ES-I3 (cell line): Measurements from ENCODE around the gene BLID.

Experiments used
- H3K36me3 ChIP-seq: 2 replicates; pipeline ENCODE4 v1.6.1; 2013; ENCODE audit warnings: mild to moderate bottlenecking, low read length, control low read depth, moderate library complexity; ENCODE audit not compliant: insufficient read depth
- H3K4me1 ChIP-seq: 2 replicates; pipeline ENCODE4 v1.6.1; 2013; ENCODE audit warnings: mild to moderate bottlenecking, control low read depth, low read length; ENCODE audit not compliant: insufficient read depth
- H3K9ac ChIP-seq: 2 replicates; pipeline ENCODE4 v1.6.1; 2013; ENCODE audit warnings: low read depth, mild to moderate bottlenecking, low read length, moderate library complexity
- H3K9me3 ChIP-seq: 2 replicates; pipeline ENCODE4 v1.6.1; 2013; ENCODE audit warnings: mild to moderate bottlenecking, low read length, moderate library complexity; ENCODE audit not compliant: control insufficient read depth, insufficient read depth

The BLID gene

GRCh38 chr11:122105044-122105758, 10.8 kb downstream of the BLID start:
- Histone ChIP-seq H3K9ac (no peak overlapping the region), H3K36me3 (no peaks in the 10 kb centered on the region), H3K9me3 (no peaks in the 10 kb centered on the region), H3K4me1 (peaks cover 4% of the 10 kb centered on the region; the same call in 1 of the 2 replicates)

DNA sequence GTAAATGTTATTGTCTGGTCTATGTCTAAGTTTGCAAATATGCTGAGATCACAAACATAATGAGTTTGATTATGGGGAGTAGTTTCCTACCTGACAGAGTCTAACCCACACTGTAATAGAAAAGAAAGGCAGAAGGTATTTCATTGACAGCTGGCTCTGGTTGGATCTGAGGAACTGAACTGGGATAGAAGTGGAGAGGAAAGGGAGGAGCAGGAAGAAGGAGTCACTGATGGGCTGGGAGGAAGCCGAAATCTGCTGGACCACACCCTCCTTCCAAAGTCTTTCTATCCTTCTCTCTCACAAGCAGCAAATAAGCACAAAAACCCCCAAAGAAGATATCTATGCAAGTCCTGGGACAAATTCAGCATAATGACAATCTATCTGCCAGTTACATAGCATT, 11.7 kb downstream of the BLID start:
- H3K36me3 ChIP-seq: no peaks in the 10 kb centered on the region

GRCh38 chr11:122103726-122104125, 12.3 kb downstream of the BLID start:
- H3K36me3 ChIP-seq: no peaks in the 10 kb centered on the region
- H3K9ac ChIP-seq: no peak overlapping the region
- H3K9me3 ChIP-seq: no peaks in the 10 kb centered on the region
- H3K4me1 ChIP-seq: peaks cover 4% of the 10 kb centered on the region; the same call in 1 of the 2 replicates

More for the DNA sequence above, 11.7 kb downstream of the BLID start:
- Histone ChIP-seq H3K9ac (no peak overlapping the region), H3K9me3 (no peaks in the 10 kb centered on the region), H3K4me1 (peaks cover 4% of the 10 kb centered on the region; the same call in 1 of the 2 replicates)

GRCh38 chr11:122103321-122103720, 12.7 kb downstream of the BLID start:
- H3K9ac ChIP-seq: no peak overlapping the region
- no peaks in the 10 kb centered on the region for H3K36me3 ChIP-seq
- peaks cover 4% of the 10 kb centered on the region; the same call in 1 of the 2 replicates for H3K4me1 ChIP-seq
- no peaks in the 10 kb centered on the region for H3K9me3 ChIP-seq

DNA sequence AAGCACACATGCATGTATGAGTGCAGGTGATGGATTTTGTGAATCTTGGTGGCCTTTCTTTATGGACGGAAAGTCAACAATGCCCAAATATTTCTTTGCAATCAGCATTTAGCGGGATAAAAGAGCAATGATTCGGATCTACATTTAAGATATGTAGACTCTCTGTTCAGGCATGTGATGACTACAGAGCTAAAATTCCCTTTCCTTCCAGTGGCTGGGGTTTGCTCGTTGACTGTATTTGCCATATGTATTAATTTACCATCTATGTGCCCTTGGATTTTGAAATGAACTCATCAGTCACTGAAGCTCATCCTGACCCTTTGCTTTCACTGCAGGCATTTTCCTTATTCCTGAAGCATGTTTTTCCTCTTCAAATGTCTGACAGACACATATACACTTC, 13.6 kb downstream of the BLID start:
- H3K4me1 ChIP-seq: peaks cover 9% of the 10 kb centered on the region
- H3K36me3 ChIP-seq: no peaks in the 10 kb centered on the region
- no peak overlapping the region for H3K9ac ChIP-seq
- no peaks in the 10 kb centered on the region for H3K9me3 ChIP-seq

DNA sequence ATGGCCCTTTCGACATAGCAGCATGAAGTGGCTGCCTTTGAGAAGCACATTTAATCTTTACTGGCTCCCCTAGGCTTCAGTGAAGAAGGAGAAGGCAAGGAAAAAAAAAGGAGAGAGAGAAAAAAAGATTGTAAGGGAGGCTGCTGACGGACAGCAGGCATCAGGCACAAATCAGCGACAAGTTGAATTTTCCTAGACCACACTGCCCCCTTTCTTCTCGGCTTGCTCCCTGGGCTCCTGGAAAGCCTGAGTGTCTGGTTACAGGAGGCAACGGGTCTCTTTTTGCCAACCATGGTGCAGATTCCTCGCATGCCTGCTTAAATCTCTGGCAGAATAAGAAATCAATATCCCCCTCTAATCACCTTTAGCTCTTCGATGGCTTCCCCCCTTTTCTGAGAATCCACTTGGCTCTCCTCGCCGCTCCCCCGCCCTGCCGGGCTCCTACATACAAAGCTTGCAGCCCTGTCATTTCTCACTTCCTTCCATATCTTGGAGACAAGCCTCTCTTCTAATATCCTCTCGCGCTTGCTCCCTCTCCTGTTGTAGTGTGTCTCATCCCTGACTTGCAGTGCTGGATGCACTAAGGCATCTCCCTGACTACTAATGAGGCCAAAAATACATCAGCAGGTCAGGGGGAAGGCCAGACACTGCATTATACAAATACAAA, 14.3 kb downstream of the BLID start:
- H3K36me3 ChIP-seq: no peaks in the 10 kb centered on the region
- H3K9ac ChIP-seq: peak overlapping the region; percentile 52
- H3K9me3 ChIP-seq: no peaks in the 10 kb centered on the region
- H3K4me1 ChIP-seq: peaks cover 12% of the 10 kb centered on the region

DNA sequence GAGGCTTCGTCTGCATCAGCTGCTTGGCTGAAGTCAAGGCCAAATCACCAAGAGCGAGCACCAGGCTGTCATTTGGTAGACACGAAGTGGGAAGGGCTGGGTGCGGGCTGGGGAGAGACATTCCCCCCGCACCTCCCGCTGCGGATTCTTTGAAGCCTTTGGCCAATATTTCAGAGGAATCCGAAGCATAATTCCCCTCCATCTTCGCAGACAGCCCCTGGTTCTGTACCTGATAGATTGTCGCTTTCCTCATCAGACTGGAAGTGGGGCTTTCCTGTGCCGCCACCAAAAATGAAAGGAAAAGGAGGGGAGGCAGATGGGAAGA, 15.3 kb downstream of the BLID start:
- no peaks in the 10 kb centered on the region for H3K36me3 ChIP-seq
- H3K4me1 ChIP-seq: peaks cover 12% of the 10 kb centered on the region
- H3K9ac ChIP-seq: peak overlapping the region; percentile 52
- no peaks in the 10 kb centered on the region for H3K9me3 ChIP-seq

DNA sequence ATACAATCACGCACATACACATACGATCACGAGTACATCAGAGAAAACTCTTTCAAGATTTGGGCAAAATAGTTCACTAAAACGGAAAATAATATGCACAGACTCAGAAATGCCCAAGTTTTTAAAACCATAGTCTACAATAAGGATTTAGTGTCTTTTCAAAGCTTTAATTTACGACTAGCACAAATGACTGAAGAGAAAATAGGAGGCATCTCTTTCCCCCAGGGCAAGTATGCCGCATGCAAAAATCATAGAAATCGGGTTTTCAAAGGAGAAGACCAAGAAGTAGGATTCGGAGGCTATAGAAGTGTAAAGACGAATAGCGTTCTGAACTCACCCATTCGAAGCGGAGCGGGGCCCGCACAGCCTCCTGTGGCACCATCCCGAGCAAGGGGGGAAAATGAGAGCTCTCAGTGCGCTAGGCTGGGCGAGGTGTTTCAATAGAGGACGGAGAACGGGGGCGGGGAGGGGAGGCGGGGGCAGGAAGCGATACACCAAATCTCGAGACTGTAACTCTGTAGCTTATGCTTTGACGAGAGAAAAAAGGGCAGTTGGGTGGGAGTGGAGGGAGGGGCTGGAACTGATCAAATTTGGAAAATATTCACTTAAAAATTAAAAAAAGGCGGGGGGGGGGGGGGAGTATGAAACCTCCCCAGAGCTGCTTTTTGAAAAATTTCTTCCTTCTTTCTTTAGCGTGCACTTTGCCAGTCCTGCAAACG, 15.8 kb downstream of the BLID start:
- Histone ChIP-seq H3K9ac (peak overlapping the region; percentile 52), H3K9me3 (no peaks in the 10 kb centered on the region), H3K4me1 (peaks cover 12% of the 10 kb centered on the region), H3K36me3 (no peaks in the 10 kb centered on the region)

DNA sequence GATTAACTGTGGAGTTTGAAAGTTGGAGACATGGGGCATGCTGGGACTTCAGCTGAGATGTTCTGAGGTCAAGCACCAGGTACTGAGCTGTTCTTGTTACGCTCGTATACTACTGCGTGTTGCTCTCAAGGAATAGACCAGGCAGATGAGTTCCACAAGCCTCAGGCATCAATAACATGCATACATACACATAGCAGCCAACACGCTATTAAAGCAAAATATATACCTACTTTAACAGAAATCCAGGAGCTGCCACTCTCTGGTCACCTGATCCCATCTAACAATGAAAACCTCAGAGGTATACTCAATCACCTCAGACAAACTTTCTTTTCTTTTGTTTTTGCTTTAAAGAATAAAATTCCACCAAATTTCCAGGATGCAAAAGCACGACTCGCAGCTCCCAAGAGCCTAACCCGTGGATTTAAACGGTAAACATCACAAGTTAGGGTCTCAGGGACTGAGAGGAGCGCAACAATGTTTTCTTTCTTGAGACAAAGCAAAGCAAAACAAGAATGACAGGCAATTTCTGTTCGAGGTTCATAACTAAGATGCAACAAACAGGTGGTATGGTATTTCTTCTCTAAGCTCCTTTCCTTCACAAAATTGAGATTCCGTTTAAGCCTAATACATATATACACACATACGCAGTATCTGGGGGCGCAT, 16.5 kb downstream of the BLID start:
- H3K9me3 ChIP-seq: no peaks in the 10 kb centered on the region
- peak overlapping the region; percentile 52 for H3K9ac ChIP-seq
- H3K4me1 ChIP-seq: peaks cover 12% of the 10 kb centered on the region
- H3K36me3 ChIP-seq: no peaks in the 10 kb centered on the region

- peaks cover 12% of the 10 kb centered on the region for H3K4me1 ChIP-seq
- H3K9ac ChIP-seq: no peak overlapping the region
- H3K36me3 ChIP-seq: no peaks in the 10 kb centered on the region
- no peaks in the 10 kb centered on the region for H3K9me3 ChIP-seq
These were observed 17.6 kb downstream of the BLID start for GRCh38 chr11:122098261-122098980.

DNA sequence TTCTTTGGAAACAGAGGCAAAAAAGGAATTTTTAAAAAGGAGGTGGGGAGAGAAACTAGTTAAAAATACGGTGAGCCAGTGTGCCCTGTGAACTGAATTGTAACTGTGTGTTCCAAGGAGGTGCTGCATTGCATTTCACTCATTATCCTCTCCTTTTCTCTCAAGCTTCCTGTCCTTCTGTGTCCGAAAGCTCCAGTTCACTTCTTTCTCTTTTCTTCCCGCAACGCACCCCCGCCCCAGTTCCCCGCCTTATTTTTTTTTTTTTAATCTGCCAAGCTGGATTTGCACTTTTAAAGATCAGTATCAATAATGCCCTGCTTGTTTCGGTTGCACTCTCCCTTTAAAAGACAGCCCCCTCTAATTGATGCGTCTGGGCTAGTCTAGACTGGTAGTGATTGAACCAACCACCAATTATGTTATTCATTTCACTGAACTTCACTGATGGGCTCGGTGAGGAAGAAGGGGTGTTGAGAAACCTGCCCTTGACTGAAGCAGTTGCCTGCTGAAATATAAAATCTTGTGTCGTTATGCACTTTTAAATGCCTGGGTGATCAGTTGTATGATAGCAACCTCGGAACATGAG, 18.5 kb downstream of the BLID start:
- Histone ChIP-seq H3K36me3 (no peaks in the 10 kb centered on the region), H3K9ac (peak overlapping the region; percentile 33), H3K9me3 (no peaks in the 10 kb centered on the region), H3K4me1 (peaks cover 12% of the 10 kb centered on the region)

GRCh38 chr11:122096272-122097112, 19.5 kb downstream of the BLID start:
- no peaks in the 10 kb centered on the region for H3K36me3 ChIP-seq
- peaks cover 8% of the 10 kb centered on the region; the same call in 1 of the 2 replicates for H3K4me1 ChIP-seq
- no peak overlapping the region for H3K9ac ChIP-seq
- no peaks in the 10 kb centered on the region for H3K9me3 ChIP-seq

DNA sequence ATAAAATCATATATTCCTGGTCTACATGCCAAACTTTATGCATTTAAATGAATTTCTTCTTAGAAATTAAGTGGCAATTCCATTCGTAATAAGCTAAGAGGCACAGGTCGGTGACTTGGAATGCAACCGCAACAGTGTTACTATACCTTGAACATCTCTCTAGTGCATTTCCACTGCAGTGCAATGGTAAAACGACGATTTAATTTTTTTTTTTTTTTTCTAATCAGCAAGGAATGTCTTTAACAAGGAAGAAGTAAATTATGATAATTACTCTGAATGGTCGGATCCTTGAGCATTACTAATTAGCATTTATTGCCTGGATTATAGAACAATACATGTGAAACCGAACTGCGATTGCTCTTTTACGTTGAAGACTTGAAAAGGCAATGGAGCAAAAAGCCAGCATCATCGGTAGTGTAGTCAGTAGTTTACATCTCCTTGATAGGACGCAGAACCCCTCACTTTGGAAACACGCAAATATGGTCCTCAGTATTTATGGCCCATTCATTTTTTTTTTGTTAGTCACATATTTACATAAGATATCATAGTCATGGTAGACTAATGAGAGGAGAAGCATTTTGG, 20.2 kb downstream of the BLID start:
- Histone ChIP-seq H3K36me3 (no peaks in the 10 kb centered on the region), H3K9me3 (no peaks in the 10 kb centered on the region), H3K9ac (no peak overlapping the region), H3K4me1 (peaks cover 8% of the 10 kb centered on the region; the same call in 1 of the 2 replicates)
